CD1c-positive myeloid dendritic cell (primary cell): ENCODE measurements around the gene CD38.
"Not testable (repeated sequence)": the region's sequence is repeated elsewhere in the genome, so short reads cannot be mapped to it uniquely, and the experiment has no call there.

Experiments
- DNase-seq: peaks from one replicate; pipeline ENCODE4 v3.0.0-alpha.2; 2016; ENCODE audit errors: extremely low spot score

Gene CD38

GRCh38 chr4:15762460-15762859 lies 15.7 kb upstream of the CD38 start:
- DNase-seq, result not testable (repeated sequence)

DNA sequence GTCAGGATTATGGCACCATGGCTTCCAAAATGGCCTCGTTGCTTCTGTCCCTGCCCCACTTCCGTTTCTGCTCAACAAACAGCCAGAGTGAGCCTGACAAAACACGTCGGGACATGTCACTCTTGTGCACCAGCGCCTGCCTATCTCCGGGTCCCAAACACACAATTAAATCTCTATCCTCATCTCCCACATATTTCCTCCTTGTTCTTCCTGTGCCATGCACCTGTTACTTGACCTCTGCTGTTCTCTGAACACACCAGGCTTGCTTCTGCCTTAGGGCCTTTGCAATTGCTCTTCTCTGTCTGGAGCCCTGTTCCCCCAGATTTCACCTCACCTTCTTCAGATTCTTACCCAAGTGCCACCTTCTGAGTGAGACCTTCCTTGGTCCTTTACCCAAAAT lies 12.7 kb upstream of the CD38 start:
- DNase-seq, result no peak

DNA sequence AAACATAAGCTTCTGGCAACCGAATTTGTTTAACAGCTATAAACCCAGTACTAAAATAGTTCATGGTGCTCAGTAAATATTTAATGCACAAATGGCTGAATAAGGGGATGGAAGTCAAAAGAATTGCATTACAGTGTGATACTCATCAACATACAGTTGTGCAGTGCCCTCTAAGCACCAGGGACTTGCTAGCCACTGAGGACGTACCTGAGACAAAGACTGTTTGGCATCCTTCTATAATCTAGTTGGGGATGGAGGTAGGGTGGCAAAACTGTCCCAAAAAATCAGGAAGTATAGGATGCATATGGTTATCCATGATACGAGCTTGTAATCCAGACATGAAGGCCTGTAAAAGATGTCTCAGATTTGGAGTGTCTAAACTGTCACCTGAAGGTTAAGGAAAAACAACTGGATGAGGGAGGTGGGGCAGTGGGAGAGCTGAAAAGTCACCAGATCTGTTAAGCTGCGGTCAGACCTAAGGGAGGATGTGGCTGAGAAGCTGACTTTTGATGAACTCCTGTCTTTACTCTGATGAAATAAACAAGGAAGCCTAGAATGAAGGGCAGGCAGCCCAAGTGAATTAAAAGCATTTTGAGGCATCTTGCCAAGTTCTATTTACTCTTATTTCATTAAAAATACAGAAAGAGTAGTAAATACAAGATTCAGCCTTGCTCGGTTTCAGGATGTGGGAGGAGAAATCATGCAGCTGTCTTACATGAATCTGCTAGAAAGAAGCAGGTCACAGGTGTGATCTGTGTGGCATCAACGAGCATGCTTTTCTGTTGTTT lies 12.0 kb upstream of the CD38 start:
- peak; percentile 22 for DNase-seq

DNA sequence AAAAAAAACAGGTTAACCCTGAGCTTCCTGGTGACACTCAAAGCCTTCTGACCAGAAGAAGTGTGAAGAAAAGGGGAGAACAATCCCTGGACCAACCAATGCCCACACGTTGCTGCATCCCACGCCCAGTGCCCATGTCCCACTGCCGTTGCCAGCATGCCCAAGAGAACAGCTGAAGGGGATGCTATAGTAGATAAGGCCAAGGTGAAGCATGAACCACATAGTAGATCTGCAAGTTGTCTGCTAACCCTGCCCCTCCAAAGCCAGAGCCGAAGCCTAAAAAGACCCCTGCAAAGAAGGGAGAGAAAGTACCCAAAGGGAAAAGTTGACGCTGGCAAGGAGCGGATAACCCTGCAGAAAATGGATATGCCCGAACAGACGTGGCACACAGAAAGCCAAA lies 11.3 kb upstream of the CD38 start:
- DNase-seq, result no peak

DNA sequence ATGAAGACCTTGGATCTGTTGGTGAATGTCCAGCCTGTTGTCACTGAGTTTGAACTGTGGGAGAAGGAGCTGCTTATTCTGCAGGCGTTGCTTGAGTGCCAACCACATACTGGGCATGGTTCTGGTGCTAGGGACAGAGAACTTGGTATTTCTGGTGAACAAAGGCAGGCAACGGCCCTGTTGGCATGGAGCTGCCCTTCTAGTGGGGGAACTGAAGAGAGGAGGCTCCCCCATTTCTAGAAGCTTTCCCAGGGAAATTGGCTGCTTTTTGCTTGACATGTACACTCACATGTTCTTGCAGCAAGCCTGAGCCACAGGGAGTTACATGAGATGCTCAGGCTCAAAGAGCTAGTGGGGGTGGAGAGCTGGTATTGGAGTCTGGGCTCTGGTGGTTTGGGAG lies 8.9 kb upstream of the CD38 start:
- no peak for DNase-seq

DNA sequence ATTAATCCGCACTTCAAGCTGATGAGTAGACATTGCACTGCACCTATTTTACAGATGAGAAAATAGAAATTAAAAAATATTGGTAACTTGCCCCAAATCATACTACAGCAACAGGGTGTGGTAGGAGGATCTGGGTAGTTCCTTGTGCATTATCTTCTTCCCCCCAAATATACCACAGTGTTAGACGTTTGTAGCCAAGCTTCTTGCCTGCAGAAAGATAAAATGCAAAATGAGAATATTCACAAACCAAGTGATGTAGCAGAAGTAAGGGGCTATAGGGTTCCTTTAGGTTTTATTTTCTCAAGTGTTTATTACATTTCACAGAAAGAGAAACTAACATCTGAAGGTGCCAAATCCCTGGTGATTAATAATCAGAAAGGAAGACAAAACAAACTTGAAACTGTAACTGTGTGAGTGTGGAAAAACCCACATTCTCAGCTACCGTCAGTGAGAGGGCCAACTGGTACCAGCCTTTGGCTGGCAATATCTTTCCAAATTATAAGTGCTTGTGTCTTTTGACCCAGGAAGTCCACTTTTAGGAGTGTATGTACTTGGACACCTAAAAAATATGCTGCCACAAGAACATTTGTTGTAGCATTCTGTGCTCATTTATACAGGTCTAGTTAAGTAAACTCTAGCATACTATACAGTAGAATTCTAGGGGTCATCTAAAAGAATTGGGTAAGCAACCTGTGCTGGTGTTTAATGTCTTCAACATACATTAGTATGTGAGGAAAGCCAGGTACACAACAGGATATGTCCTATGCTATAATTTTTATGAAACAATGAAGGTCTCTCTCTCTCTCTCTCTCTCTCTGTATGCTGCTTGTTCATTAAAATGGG lies 6.7 kb upstream of the CD38 start:
- DNase-seq, result no peak

- DNase-seq, result peak; percentile 8
Observed at GRCh38 chr4:15774020-15774420, 4.1 kb upstream of the CD38 start.

- no peak for DNase-seq
Observed at GRCh38 chr4:15776871-15777648, 1.1 kb upstream of the CD38 start.

- DNase-seq, result no peak
Observed at GRCh38 chr4:15777697-15778288, 335 bp upstream of the CD38 start.

- DNase-seq, result peak; percentile 35
Observed at GRCh38 chr4:15779306-15779705, 1.2 kb downstream of the CD38 start.

GRCh38 chr4:15779809-15780208 lies 1.7 kb downstream of the CD38 start:
- DNase-seq, result peak; percentile 29

DNA sequence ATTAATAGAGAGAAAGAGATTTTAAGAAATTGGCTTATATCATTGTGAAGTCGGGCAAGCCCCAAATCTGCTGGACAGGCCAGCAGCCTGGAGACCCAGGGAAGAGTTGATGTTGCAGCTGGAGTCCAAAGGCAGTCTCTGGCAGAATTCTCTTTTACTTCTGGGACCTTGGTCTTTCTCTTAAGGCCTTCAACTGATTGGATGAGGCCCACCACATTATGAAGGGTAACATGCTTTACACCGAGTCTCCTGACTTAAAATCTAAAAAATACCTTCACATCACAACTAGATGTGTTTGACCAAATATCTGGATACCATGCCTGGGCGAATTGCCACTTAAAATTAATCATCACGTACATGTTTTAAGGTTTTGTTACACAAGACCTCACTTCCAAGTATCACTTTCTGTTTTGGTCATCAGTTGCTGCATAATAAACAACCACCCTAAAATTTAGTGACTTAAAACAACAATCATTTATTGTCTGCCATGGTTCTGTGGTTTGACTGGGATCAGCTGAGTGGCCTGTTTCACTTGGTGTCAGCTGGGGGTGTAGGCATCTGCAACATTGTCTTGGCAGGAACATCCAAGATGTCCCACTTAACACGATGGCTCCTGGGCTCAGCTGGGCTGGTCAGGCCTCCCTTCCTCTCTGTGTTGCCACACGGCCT lies 3.4 kb downstream of the CD38 start:
- peak; percentile 79 for DNase-seq

DNA sequence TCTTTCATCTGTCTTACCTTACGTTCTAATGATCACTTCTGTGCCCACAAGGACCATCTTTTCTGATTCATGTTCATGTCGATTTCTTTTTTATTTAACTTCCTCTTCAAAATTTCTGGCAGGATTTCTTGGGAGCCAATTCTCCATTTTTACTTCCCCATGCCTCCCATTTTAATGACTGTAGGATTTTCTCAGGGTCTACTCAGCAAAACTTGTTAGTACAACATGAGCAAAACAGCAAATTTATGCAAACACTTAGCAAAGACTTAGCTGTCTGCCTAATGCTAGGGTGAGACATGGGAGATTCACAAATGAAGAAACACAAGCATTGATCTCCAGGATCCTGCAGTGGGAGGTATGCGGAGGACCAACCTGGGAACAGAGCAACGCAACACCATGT lies 5.5 kb downstream of the CD38 start:
- DNase-seq, result peak; percentile 59

GRCh38 chr4:15784959-15785634 lies 7.0 kb downstream of the CD38 start:
- no peak for DNase-seq

DNA sequence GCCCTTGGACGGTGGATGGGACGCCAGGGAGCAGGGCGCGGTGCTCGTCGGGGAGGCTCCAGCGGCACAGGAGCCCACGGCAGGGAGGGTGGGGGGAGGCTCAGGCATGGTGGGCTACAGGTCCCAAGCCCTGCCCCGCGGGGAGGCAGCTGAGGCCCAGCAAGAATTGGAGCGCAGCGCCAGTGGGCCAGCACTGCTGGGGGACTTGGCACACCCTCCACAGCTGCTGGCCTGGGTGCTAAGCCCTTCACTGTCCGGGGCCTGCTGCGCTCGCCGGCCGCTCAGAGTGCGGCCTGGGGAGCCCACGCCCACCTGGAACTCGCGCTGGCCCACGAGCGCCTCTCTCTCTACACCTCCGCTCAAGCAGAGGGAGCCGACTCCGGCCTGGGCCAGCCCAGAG lies 8.6 kb downstream of the CD38 start:
- no peak for DNase-seq

GRCh38 chr4:15792974-15793373 lies 14.8 kb downstream of the CD38 start:
- no peak for DNase-seq

DNA sequence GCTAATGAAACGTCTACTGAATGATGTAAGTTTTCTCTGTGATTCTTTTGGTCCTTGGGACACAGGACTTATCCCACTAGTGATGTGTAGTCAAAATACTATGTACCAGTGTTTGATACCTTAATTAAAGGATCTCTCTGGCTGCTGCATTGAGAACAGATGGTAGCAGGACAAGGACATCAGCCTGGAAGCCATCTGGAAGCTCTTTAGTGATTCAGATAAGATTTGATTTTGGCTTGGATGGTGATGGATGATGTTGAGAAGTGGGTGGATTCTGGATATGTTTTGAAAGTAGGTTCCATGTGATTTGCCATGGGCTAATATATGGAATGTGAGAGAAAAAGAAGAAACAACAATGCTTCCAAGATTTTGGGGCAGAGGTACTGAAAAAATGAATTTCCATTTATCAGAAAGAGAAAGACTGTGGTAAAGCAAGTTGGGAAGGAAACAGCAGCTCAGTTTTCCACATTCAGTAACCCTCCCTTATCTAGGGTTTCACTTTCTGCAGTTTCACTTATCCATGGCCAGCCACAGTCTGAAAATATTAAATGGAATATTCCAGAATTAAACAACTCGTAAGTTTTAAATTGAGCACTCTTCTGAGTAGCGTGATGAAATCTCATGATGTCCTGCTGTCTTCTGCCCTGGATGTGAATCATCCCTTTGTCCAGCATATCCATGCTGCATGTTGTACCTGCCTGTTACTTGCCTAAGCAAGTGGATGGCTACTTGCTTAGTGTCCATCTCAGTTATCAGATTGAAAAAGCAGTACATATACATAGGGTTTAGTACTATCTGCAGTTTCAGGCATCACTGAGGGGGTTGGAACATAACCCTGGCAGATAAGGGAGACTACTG lies 15.6 kb downstream of the CD38 start:
- DNase-seq, result no peak

- no peak for DNase-seq
Observed at GRCh38 chr4:15794426-15794825, 16.3 kb downstream of the CD38 start.

- DNase-seq, result peak; percentile 26
Observed at GRCh38 chr4:15794905-15795304, 16.8 kb downstream of the CD38 start.

DNA sequence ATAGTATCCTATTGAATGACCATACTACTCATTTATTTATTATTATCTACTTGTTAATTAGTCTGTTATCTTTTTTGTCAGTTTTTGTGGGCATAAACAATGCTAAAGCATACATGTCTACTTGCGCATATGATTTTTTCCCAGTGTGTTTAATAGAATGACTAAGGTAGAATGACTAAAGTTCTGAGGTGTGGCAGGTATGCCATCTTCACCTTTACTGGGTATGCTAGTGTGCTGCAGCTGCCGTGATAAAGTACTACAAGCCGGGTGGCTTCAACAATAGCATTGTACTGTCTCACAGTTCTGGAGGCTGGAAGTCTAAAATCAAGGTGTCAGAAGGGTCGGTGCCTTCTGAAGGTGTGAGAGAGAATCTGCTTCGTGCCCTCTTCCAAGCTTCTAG lies 19.2 kb downstream of the CD38 start:
- DNase-seq, result no peak
